GM18517 (cell line): ENCODE results near the gene SSH3.
A peak's percentile ranks its signal among the peaks of the same experiment; 100 is the strongest.
"Not testable (repeated sequence)": the region's sequence is repeated elsewhere in the genome, so short reads cannot be mapped to it uniquely, and the experiment has no call there.

Experiments used
- ATAC-seq: cut with Tn5 transposase; IDR thresholded peaks from one replicate; pipeline ENCODE4 v1.9.1; 2021; ENCODE audit warnings: mild to moderate bottlenecking, moderate library complexity; ENCODE audit not compliant: unreplicated experiment

Gene SSH3, protein sequence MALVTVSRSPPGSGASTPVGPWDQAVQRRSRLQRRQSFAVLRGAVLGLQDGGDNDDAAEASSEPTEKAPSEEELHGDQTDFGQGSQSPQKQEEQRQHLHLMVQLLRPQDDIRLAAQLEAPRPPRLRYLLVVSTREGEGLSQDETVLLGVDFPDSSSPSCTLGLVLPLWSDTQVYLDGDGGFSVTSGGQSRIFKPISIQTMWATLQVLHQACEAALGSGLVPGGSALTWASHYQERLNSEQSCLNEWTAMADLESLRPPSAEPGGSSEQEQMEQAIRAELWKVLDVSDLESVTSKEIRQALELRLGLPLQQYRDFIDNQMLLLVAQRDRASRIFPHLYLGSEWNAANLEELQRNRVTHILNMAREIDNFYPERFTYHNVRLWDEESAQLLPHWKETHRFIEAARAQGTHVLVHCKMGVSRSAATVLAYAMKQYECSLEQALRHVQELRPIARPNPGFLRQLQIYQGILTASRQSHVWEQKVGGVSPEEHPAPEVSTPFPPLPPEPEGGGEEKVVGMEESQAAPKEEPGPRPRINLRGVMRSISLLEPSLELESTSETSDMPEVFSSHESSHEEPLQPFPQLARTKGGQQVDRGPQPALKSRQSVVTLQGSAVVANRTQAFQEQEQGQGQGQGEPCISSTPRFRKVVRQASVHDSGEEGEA

DNA sequence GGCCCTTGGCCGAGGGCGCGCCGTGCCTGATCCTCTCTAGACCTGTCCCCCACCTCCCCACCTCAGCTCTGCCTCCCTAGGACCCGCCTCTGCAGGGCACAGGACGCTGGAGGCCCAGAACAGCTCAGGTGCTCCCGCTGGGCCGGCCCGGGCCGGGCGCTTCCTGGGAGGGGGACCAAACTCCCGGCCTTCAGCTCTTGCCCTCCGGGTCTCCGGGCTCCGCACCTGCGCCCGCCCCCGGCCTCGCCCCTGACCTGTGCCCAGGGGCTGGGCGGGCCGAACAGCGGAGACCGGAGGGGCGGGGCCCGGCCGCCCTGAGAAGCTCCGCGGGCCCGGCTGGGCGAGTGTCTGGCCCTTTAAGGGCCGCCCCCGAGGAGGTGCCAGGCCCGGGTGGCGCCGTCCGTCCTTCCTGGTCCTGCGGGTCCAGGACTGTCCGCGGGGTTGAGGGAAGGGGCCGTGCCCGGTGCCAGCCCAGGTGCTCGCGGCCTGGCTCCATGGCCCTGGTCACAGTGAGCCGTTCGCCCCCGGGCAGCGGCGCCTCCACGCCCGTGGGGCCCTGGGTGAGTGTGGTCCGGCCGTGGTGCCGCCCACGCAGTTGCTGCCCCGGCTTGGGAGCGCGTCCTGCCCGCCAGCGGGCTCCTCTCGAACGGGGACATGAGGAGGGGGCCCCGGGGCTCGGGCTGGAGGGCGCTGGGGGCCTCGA lies at the start of gene SSH3:
SSH3 (plus strand) TSS at position 399 of the 703 bp plus-strand sequence; CDS start at position 495, 96 bp downstream.
- ATAC-seq, result no peak

DNA sequence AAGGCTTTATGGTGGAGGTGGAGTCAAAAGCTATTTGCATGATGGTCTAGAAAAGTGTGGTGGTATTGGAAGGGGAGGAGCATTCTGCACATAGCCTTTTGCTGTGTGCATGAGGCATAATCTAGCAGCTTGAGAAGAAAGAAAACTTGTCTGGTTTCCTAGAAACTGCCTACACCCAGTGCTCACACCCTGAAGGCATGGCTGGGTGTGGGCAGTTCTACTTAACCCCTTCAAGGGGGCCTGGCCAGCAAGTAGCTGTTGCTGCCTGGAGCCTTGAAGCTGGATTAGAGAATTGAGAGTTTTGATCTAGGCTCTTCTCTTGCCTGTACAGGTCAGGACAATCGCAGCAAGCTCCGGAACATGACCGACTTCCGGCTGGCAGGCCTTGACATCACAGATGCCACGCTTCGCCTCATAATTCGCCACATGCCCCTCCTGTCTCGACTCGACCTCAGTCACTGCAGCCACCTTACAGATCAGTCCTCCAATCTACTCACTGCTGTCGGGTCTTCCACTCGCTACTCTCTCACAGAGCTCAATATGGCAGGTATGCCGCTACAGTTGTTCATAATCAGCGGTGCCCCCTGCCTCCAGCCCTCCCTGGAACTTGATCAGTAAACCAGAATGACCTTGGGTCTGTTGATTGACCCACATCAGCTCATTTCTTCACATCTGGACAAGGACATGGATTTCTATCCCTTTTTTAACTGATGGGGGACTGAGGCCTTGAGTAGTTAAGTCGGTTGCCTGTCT lies 49.3 kb upstream of the SSH3 start:
- no peak for ATAC-seq

DNA sequence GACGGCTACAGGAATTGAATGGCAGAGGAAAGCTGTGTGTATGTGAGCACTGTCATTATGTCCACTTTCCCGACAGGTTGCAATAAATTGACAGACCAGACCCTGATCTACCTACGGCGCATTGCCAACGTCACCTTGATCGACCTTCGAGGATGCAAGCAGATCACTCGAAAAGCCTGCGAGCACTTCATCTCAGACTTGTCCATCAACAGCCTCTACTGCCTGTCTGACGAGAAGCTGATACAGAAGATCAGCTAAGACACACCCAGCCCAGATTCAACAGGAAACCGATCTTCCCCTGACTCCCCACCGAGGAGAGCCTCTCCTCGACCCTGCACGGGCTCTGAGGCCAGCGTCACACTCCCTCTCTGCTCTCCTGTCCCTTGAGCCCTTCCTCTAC lies 48.5 kb upstream of the SSH3 start:
- no peak for ATAC-seq

DNA sequence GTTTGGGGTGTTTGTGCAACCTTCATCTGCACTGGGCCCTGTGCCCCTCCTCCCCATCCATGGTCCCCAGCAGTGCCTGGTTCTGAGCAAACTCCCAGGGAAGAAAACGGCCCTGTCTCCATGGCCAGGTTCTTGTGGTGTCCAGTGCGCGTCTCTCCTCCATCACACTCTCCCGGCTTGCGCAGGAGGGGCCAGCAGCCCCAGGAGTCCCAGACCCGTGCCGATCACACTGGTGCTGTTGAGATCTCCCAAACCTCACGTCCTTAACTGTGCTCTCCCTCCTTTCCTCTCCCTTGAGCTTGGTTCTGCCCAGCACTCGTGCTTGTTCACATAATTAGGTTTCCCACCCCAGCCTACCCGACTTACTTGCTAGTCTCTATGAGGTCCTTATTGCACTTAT lies 48.0 kb upstream of the SSH3 start:
- no peak for ATAC-seq

DNA sequence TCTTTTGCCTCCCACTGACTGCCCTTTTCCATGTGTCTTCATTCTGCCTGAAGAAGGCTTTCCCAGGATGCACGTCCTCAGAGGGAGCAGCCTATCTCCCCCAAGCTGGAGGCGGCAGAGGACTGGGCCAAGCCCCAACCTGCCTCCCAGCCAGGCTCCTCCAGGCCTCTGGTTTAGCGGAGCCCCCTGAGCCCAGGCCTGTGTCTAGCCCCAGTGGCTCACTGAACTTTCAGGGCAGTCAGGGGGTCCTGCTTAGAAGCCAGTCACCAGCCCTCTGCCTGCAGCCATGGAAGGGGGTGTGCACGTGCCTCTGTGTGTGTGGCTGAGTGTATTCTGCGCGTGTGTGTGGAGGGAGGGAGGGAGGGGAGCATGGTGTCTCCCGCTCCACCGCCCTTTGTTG lies 47.5 kb upstream of the SSH3 start:
- no peak for ATAC-seq

DNA sequence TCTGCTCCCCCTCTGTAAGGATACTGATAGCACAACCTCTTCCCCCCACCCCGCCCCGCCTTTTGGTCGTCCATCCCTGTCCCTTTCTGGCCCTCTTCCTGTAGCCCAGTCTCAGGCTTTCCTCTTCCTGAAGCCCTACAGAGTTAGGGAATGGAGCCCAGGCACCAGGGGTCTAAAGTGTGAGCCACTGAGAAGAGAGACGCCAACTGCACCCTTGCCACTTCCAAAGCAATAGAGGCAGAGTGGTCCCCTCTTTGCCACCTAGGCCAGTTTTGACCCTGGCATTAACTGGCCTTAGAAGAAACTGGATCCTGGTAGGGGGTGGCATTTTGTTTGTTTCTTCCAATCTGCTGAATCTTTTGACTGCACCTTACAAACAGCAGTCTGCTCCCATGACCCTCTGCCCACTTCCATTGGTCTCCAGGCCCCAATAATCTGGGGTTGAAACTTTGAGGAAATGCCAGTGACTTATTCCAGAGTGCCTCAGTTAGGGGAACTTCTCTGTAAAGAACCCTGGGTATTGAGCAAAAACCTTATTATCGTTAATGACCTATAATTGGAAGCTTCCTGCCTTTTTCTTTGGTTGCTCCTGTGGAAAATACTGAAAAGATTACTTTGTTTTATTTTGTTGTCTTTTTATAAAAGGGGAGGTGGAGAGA lies 46.7 kb upstream of the SSH3 start:
- ATAC-seq, result no peak

DNA sequence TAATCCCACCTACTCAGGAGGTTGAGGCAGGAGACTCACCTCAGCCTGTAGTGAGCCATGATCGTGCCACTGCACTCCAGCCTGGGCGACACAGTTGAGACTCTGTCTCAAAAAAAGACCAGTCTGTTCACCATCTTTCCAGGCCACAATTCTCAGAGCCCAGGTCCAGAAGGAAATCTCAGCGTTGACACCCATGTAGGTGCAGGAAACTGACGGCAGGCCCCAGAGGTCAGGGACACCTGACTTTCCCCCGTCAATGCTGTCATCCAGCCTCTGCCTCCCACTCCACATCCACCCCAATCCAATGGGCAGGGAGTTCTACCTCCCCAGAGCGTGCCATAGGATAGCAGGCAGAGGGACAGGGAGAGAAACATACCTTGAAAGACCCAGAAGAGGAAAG lies 42.9 kb upstream of the SSH3 start:
- ATAC-seq, result no peak

DNA sequence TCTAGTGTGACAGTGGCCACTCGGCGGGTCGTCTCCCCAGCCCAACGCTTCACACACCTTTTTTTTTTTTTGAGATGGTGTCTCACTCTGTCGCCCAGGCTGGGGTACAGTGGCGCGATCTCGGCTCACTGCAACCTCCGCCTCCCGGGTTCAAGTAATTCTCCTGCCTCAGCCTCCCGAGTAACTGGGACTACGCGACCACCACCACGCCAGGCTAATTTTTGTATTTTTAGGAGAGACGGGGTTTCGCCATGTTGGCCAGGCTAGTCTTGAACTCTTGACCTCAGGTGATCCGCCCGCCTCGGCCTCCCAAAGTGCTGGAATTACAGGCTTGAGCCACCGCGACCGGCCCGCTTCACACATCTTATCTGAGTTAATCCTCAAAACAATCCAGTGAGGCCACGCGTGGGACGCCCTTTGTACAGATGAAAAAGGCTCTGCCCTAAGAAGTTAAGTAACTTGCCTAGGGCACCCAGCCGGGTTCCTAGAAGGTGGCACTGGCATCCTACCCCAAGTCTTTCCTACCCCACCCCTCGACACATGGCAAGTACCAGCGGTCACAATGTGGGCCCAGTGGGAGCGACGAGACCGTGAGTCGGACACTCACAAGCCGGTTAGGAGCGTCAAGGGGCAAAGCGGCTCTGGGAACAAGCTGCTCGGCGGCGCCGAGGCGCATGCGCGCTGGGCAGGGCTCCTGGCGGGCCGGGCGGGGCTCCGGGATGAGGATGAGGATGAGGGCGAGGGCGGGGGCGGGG lies 42.3 kb upstream of the SSH3 start:
- ATAC-seq, result not testable (repeated sequence)

DNA sequence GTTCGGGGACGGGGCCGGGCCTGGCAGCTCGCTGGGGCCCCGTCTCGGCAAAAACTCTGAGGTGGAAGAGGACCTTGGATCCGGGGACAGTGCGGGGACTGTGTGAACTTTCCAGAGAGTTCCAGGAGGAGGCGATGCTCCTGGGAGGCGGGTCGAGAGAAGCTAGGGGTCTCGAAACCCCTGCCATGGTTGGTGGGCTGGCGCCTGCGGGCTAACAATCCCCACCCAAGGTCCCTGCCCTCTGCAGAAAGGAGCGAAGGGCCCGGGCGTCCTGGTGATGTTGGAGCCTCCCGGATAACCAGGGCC lies 41.7 kb upstream of the SSH3 start:
- ATAC-seq, result no peak

DNA sequence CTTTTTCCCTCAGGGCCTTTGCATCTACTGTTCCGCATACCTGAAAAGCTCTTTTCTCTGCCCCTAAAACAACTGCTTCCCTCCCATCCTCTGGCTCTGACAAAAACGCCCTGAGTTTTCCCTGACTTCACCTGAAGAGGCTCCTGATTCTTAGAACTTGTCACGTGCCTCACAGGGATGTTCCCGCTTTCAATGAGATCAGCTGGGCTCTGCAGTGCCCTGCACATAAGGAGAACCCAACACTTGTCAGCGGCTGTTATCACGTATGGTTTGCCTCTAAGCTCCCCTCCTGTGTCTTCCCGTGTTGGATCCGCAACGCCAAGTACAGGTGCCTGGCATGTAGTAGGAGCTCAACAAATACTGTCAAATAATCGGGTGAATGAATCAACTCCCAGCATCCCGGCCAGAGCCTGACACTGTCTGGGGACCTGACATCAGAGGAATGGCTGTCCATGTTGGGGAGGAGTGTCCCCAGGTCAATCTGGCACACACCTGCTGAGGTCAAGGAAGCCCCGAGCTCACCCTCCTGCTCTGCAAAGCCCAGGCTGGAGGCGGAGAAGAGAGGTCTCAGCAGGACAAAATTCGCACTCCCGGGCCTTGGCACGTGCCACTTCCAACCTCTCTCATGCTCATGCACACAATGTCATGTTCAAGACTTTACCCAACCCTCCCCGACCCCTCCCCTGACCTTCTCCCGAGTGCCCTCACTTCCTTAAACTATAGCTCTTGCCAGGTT lies 41.2 kb upstream of the SSH3 start:
- no peak for ATAC-seq

DNA sequence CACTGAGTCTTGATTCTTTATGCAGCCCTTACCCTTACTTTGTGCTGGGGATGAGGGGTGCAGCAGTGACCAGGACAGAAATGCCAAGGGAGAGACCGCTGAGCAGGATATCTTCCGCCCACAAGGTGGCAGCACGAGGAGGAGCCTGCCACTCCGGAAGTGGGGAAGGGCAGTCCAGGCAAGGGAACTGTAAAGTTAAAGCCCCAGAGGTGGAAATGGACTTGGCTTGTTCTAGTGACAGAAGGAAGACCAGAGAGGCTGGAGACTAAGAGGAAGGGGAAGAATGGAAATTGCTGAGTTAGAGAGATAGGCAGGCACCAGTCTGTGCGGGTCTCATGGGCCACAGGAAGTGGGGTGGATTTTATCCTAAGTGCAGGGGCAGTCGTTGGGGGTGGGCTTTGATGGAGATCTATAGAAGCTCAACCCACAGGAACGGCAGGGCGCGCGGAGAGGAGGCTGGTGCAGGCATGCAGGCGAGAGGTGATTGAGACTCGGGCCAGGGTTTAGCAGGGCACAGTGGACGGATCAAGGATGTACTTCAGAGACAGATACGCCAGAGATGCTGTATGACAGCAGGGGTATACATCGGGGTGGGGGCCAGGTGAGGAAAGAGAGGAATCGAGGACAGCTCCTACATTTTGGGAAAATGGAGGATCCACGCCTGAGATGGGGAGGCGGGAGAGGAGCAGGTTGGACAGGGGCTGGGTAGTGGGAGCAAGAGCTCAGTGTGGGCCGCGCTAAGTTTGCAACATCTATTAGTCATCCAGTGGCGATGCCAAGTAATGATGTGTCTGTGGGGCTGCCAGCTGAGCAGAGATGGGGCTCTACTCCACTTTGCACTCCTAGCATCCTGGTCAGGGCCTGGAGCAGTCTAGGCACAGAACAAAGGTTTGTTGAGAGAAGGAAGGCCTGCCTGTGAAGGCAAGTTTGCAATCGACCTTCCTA lies 40.3 kb upstream of the SSH3 start:
- ATAC-seq, result no peak

DNA sequence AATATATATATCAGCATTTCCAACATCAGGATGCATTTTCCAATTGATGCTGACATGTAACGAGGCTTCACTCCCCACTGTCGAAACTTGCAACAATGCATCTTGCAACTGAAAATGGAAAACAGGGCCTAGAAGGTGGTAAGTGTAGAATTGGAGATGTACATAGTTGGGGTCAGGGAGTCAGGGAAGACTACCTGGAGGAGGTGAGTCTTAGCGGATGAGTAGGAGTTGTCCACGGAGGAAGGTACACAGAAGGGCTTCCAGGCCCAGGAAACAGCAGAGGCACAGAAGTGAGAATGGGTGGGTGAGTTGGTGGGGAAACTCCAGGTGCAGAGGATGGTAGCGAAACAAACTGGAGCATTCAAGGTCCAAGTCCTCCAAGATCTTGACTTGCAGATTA lies 39.1 kb upstream of the SSH3 start:
- no peak for ATAC-seq

DNA sequence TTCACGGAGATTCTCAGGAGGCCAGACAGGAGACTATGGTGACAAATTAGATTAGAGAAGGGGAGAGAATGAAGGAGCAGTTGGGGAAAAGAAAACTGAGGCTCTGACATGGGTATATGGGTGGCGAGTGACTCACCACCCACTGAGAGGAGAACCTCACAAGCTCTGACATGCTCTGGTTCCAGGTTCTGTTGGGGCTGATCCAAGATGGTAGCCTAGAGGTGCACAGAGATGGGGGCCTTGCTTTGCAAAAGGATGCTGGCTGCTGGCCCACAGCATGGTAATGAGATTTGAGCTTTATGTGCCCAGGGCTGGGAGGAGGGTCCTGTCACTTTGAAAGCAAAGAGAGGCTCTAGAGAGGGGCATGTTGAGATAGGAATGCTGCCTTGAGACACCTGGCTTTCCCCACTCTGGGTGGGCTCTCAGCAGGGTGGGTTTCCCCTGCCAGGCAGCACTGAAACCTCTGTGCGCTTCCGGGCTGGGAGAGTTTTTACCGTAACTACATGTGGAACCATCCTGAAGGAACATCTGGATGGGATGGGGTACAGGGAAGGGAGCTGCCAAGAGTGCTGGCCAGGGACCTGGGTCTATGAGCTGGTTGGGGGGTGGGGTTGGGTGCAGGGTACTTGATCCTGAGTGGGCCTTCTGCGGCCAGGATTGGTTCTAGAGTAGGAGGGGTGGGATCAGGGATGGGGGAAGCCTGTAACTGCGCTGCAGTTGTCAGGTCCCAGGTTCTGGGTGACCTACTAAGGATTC lies 38.3 kb upstream of the SSH3 start:
- no peak for ATAC-seq

DNA sequence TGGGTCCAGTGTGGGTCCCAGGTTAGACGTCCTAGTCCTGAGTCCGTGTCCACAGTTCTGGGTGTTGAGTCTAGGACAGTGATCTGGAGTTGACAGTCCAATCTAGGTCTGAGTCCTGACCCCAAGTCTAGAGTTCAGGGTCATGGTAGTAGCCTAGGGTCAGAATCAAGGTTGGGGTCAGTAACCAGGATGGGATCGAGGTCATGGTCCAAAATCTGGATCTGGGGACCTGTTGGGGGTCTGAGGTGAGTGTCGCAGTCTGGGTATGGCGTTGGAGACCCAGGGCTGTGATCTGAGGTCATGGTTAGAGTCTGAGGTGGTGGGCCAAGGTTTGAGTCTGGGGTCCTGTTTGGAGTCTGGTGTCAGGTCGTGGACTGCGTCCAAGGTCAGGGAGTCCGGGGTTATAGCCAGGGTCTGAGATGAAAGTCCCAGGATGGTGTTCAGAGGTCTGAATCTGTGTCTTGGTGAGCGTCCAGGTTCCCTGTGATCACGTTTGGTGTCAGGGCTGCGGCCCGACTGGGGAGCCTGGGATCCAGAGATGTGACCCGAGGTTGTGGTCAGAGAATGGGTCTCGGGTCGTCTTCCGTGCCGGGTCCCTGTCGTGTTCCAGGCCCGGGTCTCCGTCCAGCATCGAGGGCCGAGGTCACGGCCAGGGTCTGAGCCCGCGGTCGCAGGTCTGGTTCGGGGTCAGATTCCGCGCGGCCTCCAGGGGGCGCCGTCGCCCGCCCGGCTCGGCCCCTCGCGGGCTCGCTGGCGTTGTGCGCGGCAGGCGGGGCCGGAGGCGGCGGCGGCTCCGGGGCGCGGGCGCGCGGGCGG lies 37.5 kb upstream of the SSH3 start:
- peak; percentile 37 for ATAC-seq

DNA sequence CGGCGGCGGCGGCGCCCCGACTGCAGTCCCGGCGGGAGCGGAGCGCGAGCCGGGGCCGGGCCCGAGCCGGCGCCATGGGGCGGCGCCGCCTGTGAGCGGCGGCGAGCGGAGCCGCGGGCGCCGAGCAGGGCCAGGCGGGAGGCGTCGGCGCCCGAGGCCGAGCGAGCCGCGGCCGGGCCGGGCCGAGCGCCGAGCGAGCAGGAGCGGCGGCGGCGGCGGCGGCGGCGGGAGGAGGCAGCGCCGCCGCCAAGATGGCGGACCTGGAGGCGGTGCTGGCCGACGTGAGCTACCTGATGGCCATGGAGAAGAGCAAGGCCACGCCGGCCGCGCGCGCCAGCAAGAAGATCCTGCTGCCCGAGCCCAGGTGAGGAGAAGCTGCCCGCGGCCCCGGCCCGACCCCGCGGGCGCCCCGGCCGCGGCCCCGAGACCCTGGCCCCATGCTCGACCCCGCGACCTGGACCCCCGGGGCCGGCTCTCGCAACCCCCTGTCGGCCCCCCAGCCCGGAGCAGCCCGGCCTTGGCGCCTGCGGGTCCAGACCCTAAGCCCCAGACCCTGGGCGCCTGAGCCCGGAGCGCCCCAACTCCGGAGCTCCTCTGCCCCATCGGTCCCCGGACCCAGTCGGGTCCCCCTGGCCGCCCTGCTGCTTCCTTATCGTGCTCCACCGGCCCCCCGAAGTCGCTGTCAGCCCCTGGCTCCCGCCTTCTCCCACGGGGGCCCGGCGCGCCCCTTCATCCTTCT lies 36.7 kb upstream of the SSH3 start, which contains the start of gene GRK2:
GRK2 (plus strand) TSS at position 25 of the 739 bp plus-strand sequence; CDS start at position 252, 227 bp downstream.
- no peak for ATAC-seq
